ENCODE measurements around the gene RASGEF1B.
A peak's percentile ranks its signal among the peaks of the same experiment; 100 is the strongest.
"Not testable (repeated sequence)": the region's sequence is repeated elsewhere in the genome, so short reads cannot be mapped to it uniquely, and the experiment has no call there.

Gene RASGEF1B

GRCh38 chr4:81429031-81429430 is 42.7 kb downstream of the RASGEF1B start:
- no peak for ATAC-seq

GRCh38 chr4:81428002-81428401 is 43.7 kb downstream of the RASGEF1B start:
- no peak for ATAC-seq

DNA sequence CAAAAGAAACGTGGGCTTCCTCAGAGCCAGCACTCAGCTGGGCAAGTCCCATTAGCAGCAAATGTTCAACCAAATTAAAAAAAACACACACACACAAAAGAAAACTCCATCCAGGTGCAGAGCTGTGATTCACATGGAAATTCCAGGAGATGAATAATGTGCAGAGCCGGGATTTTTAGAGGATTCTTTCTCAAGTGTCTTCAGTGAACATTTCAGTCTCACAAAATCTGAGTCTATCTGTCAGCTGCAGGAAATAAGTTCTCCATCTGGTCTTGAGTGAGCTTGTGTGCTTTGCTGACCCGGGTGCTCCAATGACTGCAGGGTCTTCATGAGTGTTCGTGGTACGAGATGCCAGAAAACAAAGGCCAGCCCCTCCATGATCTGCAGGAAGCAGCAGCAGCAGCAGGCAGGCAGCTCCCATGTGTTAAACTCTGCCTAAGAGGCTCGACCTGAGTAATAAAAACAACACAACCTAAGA is 44.3 kb downstream of the RASGEF1B start:
- ATAC-seq, result no peak

DNA sequence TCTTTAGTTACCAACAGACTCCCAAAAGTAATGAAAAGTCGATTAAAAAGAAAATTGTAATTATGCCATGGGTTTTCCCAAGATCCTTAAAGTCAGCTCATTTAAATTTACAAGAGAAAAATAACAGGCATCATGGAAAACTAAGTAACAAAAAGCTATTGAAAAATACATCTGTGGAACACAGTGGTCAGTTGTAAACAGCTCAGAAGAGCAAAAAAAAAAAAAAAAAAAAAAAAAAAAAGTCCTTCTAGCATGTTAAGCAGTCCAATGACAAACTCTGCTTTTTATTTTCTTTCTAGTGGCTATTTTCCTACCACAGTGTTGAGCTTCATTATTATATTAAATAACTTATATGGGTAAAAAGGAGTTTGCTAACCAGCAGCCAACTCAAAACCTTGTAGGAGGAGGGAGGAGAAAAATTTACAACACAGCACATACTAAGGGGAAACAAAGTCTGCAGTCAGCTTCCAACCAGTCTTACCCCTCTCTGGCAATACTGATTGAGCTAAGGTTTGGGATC is 44.9 kb downstream of the RASGEF1B start:
- no peak for ATAC-seq

- no peak for ATAC-seq
Observed at GRCh38 chr4:81424816-81425755, 46.6 kb downstream of the RASGEF1B start.

DNA sequence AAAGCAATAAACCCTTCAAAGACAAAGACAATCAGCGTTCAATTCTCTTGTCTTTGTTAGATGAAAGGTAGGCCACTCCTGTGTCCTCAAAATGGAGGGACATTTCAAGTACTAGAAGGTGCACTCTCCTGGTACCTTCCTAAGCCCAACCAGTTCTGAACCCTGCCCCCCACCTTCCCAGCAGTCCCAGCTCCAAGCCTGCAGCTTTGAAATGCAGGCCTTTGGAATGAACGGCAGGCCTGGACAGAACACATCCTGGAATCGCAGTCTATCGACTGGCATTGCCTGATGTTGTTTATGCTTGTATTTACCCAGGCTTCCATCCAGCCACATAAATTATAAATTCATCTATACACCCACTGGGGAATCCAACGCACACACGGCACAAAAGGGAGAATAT is 47.4 kb downstream of the RASGEF1B start:
- no peak for ATAC-seq

GRCh38 chr4:81422595-81422994 is 49.1 kb downstream of the RASGEF1B start:
- ATAC-seq, result peak in 1 of 2 donors; percentile 36

DNA sequence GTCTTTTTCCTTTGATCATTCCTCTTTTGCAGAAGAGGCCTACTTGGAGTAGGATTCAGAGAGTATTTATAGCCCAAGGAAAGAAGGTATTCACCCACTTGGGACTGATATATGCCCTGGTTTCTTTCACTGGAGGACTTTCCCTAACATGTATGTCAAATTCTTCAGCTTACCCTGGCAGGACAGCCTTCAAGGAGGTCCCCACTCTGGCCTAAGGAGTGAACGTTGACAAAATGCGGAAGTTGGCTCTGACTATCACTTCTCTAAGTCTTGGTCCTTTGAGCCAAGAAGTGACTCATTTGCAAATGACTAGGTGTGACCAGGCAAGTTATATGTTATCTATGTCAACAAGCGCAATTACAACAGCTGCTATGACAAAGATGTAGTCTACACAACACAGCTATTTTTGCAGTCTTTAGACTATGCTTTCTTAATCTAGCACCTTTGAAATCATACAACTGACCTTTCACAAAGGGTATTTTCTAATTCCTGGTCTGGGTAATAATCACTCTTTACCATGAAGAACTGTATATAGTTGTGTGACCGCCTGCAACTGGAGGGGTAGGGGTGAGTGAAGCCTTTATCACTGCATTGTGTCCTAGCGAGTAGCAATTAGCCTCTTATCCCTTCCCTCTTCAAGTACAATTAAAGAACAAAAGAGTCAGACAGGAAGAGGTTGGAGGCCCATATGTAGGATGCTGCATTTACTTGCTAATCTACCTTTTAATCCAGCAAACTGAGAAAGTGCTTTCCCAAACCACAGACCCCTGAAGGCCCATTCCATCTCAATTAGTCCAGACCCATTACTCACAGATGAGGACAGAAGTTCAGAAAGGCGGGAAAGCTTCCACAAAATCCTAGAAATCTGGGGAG is 50.1 kb downstream of the RASGEF1B start:
- ATAC-seq, result peak; percentile 47 to 52

- ATAC-seq, result no peak
Observed at GRCh38 chr4:81418572-81418971, 53.1 kb downstream of the RASGEF1B start.

GRCh38 chr4:81412946-81413495 is 58.7 kb downstream of the RASGEF1B start:
- no peak for ATAC-seq

DNA sequence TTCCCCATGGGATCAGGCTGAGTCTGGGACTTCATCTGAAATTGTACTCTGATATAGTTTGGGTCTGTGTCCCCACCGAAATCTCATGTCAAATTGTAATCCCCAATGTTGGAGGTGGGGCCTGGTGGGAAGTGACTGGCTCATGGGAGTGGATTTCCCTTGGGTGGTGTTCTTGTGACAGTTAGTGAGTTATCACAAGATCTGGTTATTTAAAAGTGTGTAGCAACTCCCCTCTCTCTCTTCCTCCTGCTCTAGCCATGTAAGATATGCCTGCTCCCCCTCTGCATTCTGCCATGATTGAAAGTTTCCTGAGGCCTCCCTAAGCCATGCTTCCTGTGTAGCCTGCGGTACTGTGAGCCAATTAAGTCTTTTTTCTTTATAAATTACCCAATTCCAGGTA is 61.0 kb downstream of the RASGEF1B start:
- ATAC-seq, result no peak

DNA sequence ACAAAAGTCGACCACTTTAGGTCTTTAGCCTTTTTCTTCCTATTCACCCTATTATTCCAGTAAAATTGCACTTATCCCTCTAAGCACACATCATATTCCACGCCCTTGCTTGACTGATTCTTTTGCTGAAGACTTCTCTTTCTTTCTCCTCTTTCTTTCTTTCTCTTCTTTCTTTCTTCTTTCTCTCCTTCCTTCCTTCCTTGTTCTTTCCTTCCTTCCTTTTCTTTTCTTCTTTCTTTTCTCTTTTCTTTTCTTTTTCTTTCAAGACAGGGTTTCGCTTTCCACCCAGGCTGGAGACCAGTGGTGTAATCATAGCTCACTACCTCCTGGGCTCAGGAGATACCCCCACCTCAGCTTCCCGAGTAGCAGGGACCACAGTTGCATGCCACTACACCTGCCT is 61.9 kb downstream of the RASGEF1B start:
- ATAC-seq, result no peak

GRCh38 chr4:81408341-81408740 is 63.4 kb downstream of the RASGEF1B start:
- ATAC-seq, result no peak

DNA sequence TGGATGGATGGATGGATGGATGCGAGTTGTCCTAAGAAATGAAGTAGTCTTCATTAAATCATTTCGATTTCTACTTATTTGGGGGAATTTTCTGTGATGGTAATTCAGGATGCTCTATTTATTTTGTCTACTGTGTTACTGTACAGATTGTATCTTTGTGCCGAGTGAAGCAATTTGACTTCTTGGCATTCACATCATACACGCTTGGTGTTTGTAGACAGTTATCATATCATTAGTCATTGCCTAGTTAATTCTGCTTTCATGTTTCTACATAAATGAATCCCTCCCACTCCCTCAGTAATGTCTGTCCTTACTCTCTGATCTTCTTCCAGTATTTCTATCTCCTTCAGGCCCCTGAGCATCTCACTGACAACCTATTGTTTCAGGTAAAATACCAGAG is 64.0 kb downstream of the RASGEF1B start:
- no peak for ATAC-seq

DNA sequence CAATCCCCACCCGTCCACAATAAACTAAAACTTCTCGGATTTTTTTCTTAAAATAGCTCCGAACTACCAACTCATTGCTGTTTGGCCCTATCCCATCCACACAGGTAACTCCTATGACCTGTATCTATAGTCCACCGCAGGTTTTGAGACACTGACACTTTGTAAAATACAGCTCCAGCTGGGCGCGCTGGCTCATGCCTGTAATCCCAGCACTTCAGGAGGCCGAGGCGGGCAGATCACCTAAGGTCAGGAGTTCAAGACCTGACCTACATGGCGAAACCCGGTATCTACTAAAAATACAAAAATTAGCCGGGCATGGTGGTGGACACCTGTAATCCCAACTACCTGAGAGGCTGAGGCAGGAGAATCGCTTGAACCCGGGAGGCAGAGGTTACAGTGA is 65.2 kb downstream of the RASGEF1B start:
- not testable (repeated sequence) for ATAC-seq

- peak; percentile 59 to 66 for ATAC-seq
Observed at GRCh38 chr4:81405900-81406401, 65.8 kb downstream of the RASGEF1B start.

DNA sequence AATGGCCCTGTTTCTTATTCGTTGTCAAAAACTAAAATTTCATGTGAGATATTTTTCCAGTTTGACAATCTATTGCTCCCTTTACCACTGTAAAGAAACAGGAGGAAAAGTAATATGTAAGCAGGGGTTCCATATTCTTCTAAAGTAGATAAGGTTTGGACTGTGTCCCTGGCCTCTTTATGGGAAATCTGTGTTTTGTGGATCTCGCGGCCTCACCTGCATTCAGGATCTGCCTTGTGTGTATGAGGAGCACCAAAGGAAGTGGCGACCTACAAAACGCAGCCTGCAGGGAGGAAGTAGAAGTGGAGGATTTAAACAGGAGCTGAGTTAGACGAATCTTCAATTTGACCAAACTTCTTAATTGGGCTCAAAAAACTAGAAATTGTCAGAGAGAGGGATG is 67.0 kb downstream of the RASGEF1B start:
- ATAC-seq, result no peak

GRCh38 chr4:81404294-81404693 is 67.4 kb downstream of the RASGEF1B start:
- no peak for ATAC-seq

DNA sequence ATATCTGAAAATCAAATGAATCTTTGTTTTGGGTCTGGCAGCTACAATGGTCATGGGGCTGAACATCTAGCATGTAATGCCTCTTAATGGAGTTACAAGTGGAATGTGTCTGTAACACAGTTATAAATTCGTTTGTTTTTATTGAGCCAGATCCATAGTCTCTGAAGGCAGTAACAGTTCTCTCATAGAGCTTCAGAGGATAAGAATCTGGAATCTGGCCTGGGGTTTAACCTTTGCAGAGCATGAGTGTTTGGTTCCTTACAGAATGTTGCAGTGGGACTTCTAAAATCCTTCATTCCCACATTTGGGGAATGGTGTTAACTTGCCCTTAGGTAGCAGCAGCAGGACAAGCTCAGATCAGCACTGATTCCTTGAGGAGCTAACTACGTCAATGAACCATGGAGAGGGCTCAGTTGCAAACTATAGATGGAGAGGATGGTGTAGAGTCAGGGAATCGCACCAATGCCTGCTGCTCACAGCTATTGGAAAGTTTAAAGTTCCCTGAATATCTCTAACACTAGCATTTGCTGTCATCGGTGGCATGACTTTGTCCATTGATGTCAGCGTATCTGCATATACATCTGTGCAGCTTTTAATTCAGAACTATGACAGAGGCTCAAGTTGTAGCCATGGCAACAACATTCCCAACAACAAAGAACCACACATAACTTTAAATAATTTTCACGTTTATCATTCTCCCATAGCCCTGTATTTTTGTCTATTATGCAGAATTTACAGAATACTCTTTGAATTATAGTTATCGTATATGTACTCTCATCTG is 72.2 kb downstream of the RASGEF1B start:
- no peak for ATAC-seq

GRCh38 chr4:81398379-81398778 is 73.3 kb downstream of the RASGEF1B start:
- no peak for ATAC-seq

- no peak for ATAC-seq
Observed at GRCh38 chr4:81397635-81398034, 74.1 kb downstream of the RASGEF1B start.

DNA sequence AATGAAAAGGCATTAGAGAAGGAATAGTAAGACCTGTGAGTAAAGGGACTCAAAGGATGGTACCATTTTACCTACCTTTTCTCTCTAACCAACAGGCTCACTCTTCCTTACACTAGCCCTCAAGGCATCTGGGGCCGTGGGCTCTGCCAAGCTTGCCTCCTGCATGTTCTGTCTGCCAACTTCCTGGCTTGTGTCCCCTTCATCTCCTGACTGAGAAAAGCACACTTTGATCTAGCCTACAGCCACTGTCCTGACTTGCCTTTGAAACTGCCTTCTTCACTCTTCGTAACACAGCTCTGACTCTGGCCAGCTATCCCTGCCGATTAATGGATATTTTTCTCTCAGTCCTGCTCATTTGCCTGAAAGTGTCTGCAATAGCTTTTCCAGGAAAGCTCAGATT is 76.5 kb downstream of the RASGEF1B start:
- ATAC-seq, result no peak

Measured in activated CD4-positive, CD25-positive, alpha-beta regulatory T cell treated with anti-CD3 and anti-CD28 coated beads, Interleukin-2, amount 50 U/mL, for 24 hours (primary cell).